SU-DHL-6 (cell line): ENCODE data around the gene CFAP69.

Experiments
- H2AFZ ChIP-seq: fragments of 200-600 bp; sonication (generic); 2 replicates; pipeline ENCODE4 v1.6.1; 2014; ENCODE audit warnings: low read depth, mild to moderate bottlenecking, moderate library complexity, mixed read lengths, antibody characterized with exemption, low read length; ENCODE audit not compliant: severe bottlenecking
- H3F3A ChIP-seq: fragments of 200-600 bp; shearing (Covaris generic); 2 replicates; pipeline ENCODE4 v1.6.0; 2016; ENCODE audit warnings: antibody characterized with exemption, mild to moderate bottlenecking; ENCODE audit not compliant: insufficient read depth
- H3K27ac ChIP-seq: fragments of 200-600 bp; sonication (generic); 2 replicates; pipeline ENCODE4 v1.5.1; 2016; ENCODE audit warnings: low read depth, mild to moderate bottlenecking, low read length, moderate library complexity, mixed read lengths
- H3K27me3 ChIP-seq: fragments of 200-600 bp; sonication (generic), shearing (Covaris generic); 2 replicates; pipeline ENCODE4 v1.6.0; 2014; ENCODE audit warnings: mild to moderate bottlenecking, low read length
- H3K36me3 ChIP-seq: fragments of 200-600 bp; sonication (generic); 2 replicates; pipeline ENCODE4 v1.6.1; 2014; ENCODE audit warnings: mild to moderate bottlenecking, low read length, mixed read lengths
- H3K4me2 ChIP-seq: fragments of 300-600, 200-600 bp; shearing (Covaris generic), sonication (generic); 2 replicates; pipeline ENCODE4 v1.6.0; 2014; ENCODE audit warnings: low read length, low read depth, mild to moderate bottlenecking; ENCODE audit not compliant: poor library complexity, severe bottlenecking
- H3K4me3 ChIP-seq: fragments of 200-600 bp; sonication (generic); 2 replicates; pipeline ENCODE4 v1.5.1; 2014; ENCODE audit warnings: antibody characterized with exemption, low read length, mild to moderate bottlenecking, mixed read lengths; ENCODE audit not compliant: insufficient read depth, poor library complexity, severe bottlenecking
- H3K79me2 ChIP-seq: fragments of 200-600 bp; sonication (generic); 2 replicates; pipeline ENCODE4 v1.6.1; 2014; ENCODE audit warnings: mild to moderate bottlenecking, low read length, moderate library complexity; ENCODE audit not compliant: insufficient read depth
- H3K9ac ChIP-seq: fragments of 200-600 bp; sonication (generic); 2 replicates; pipeline ENCODE4 v1.7.0; 2014; ENCODE audit warnings: mild to moderate bottlenecking, low read length
- H3K9me2 ChIP-seq: fragments of 200-600 bp; sonication (generic); replicated peaks from 2 replicates; pipeline ENCODE4 v1.6.1; 2014; ENCODE audit warnings: low read length; ENCODE audit not compliant: insufficient read depth
- H3K9me3 ChIP-seq: fragments of 200-600 bp; sonication (generic); 2 replicates; pipeline ENCODE4 v1.6.1; 2014; ENCODE audit warnings: low read length, mixed read lengths; ENCODE audit not compliant: insufficient read depth
- H4K20me1 ChIP-seq: fragments of 200-600 bp; sonication (generic); 2 replicates; pipeline ENCODE4 v1.6.1; 2014; ENCODE audit warnings: low read depth, mild to moderate bottlenecking, antibody characterized with exemption, low read length, moderate library complexity, mixed read lengths
- CTCF ChIP-seq: fragments of 200-600 bp; sonication (generic); IDR thresholded peaks from one replicate; pipeline ENCODE4 v1.5.1; 2017; ENCODE audit warnings: antibody characterized with exemption, mild to moderate bottlenecking, low read length, moderate library complexity; ENCODE audit not compliant: insufficient read depth, poor library complexity, severe bottlenecking
- EZH2phosphoT487 ChIP-seq: fragments of 200-600 bp; sonication (generic), shearing (Covaris generic); conservative IDR thresholded peaks from 2 replicates; pipeline ENCODE4 v1.6.1; 2018; ENCODE audit warnings: mild to moderate bottlenecking, antibody characterized with exemption, low read length, moderate library complexity, mixed read lengths

The CFAP69 gene

GRCh38 chr7:90209776-90210175, 35.2 kb upstream of the CFAP69 start:
- Histone ChIP-seq H3K9me2 (no peaks in the 10 kb centered on the region), H3K4me2 (no peak overlapping the region), H3K79me2 (no peaks in the 10 kb centered on the region), H2AFZ (no peak overlapping the region), H3K36me3 (no peaks in the 10 kb centered on the region), H3K4me3 (no peak overlapping the region), H4K20me1 (no peaks in the 10 kb centered on the region), H3K27me3 (no peaks in the 10 kb centered on the region), H3K27ac (no peak overlapping the region), H3F3A (no peaks in the 10 kb centered on the region), H3K9me3 (no peaks in the 10 kb centered on the region), H3K9ac (no peak overlapping the region)
- TF ChIP-seq EZH2phosphoT487 (no peak), CTCF (no peak)

- H3K4me2 ChIP-seq, result no peak overlapping the region
- H3K79me2 ChIP-seq, result no peaks in the 10 kb centered on the region
- no peaks in the 10 kb centered on the region for H3K36me3 ChIP-seq
- no peaks in the 10 kb centered on the region for H3K9me2 ChIP-seq
- no peaks in the 10 kb centered on the region for H3K27me3 ChIP-seq
- H3K27ac ChIP-seq, result no peak overlapping the region
- no peak overlapping the region for H2AFZ ChIP-seq
- H4K20me1 ChIP-seq, result no peaks in the 10 kb centered on the region
- H3F3A ChIP-seq, result no peaks in the 10 kb centered on the region
- no peaks in the 10 kb centered on the region for H3K9me3 ChIP-seq
- H3K4me3 ChIP-seq, result no peak overlapping the region
- no peak overlapping the region for H3K9ac ChIP-seq
- TF ChIP-seq EZH2phosphoT487, result no peak
Measured at GRCh38 chr7:90210475-90210874, 34.5 kb upstream of the CFAP69 start.

GRCh38 chr7:90210981-90211380, 34.0 kb upstream of the CFAP69 start:
- Histone ChIP-seq H3K4me3 (no peak overlapping the region), H3K79me2 (no peaks in the 10 kb centered on the region), H2AFZ (no peak overlapping the region), H3K9me3 (no peaks in the 10 kb centered on the region), H3K27ac (no peak overlapping the region), H3F3A (no peaks in the 10 kb centered on the region), H3K36me3 (no peaks in the 10 kb centered on the region), H3K9ac (no peak overlapping the region), H4K20me1 (no peaks in the 10 kb centered on the region), H3K9me2 (no peaks in the 10 kb centered on the region), H3K27me3 (no peaks in the 10 kb centered on the region), H3K4me2 (no peak overlapping the region)
- TF ChIP-seq EZH2phosphoT487, result no peak
- no peak for TF ChIP-seq CTCF

GRCh38 chr7:90211391-90212148, 33.4 kb upstream of the CFAP69 start, which contains the start of gene STEAP2:
TSS of gene STEAP2 (plus strand) at chr7:90211740. CDS start at chr7:90225083, 13,343 bp downstream.
- no peaks in the 10 kb centered on the region for H3K9me3 ChIP-seq
- H2AFZ ChIP-seq, result no peak within 1 kb of the TSS
- no peaks in the 10 kb centered on the region for H3K27me3 ChIP-seq
- no peak within 1 kb of the TSS for H3K9ac ChIP-seq
- no peaks in the 10 kb centered on the region for H3F3A ChIP-seq
- TF ChIP-seq EZH2phosphoT487 (no peak), CTCF (no peak)
- no peak within 1 kb of the TSS for H3K27ac ChIP-seq
- H3K36me3 ChIP-seq, result no peaks in the 10 kb centered on the region
- H3K79me2 ChIP-seq, result no peaks in the 10 kb centered on the region
- no peak within 1 kb of the TSS for H3K4me2 ChIP-seq
- H4K20me1 ChIP-seq, result no peaks in the 10 kb centered on the region
- H3K9me2 ChIP-seq, result no peaks in the 10 kb centered on the region
- H3K4me3 ChIP-seq, result no peak within 1 kb of the TSS
